ENCODE data around the gene CLPTM1.

CLPTM1 gene

DNA sequence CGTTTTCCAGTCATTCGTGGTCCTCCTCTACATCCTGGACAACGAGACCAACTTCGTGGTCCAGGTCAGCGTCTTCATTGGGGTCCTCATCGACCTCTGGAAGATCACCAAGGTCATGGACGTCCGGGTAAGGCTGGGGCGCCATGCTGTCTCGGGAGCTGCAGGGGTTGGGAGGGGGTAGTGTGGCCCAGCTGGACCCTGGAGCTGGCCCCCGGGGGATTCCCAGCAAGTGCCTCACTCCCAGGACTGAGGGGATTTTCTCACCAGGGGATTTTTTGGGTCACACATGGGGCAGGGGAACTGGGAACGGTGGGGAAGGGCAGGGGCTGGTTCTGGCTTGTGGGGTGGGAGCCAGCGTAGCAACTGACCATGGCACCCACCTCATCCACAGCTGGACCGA is 35.3 kb downstream of the CLPTM1 start:
- H4K20me1 ChIP-seq (ENCODE audit: insufficient read depth, low read length) = peaks cover 7% of the 10 kb centered on the region; the same call in 1 of the 2 replicates
- TF ChIP-seq, protein P1, sequence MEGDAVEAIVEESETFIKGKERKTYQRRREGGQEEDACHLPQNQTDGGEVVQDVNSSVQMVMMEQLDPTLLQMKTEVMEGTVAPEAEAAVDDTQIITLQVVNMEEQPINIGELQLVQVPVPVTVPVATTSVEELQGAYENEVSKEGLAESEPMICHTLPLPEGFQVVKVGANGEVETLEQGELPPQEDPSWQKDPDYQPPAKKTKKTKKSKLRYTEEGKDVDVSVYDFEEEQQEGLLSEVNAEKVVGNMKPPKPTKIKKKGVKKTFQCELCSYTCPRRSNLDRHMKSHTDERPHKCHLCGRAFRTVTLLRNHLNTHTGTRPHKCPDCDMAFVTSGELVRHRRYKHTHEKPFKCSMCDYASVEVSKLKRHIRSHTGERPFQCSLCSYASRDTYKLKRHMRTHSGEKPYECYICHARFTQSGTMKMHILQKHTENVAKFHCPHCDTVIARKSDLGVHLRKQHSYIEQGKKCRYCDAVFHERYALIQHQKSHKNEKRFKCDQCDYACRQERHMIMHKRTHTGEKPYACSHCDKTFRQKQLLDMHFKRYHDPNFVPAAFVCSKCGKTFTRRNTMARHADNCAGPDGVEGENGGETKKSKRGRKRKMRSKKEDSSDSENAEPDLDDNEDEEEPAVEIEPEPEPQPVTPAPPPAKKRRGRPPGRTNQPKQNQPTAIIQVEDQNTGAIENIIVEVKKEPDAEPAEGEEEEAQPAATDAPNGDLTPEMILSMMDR (IDR thresholded peaks at IDR 0.05; ENCODE audit: borderline replicate concordance, extremely low read depth, low read length, poor library complexity, severe bottlenecking) = no peak
- TF ChIP-seq EZH2 (IDR thresholded peaks at IDR 0.05; ENCODE audit: borderline replicate concordance, low read depth, low read length, severe bottlenecking) = no peak

GRCh38 chr19:44990966-44991365 is 35.8 kb downstream of the CLPTM1 start:
- no peaks in the 10 kb centered on the region for H3K79me2 ChIP-seq (ENCODE audit: insufficient read depth, low read length)
- H3K36me3 ChIP-seq (ENCODE audit: insufficient read depth, low read length) = peaks cover 69% of the 10 kb centered on the region
- no peak overlapping the region for H3K4me3 ChIP-seq (ENCODE audit: low read depth in 1 of 2, low read length in 2 of 2)
- no peaks in the 10 kb centered on the region for H3K27me3 ChIP-seq (ENCODE audit: insufficient read depth, low read length, poor library complexity)
- H3K9me3 ChIP-seq (ENCODE audit: insufficient read depth, low read length, severe bottlenecking) = no peaks in the 10 kb centered on the region
- H2AFZ ChIP-seq (ENCODE audit: low read depth, low read length) = no peak overlapping the region
- DNase-seq (no peak), ATAC-seq (ENCODE audit: insufficient read depth, low read depth) (no peak)
- H3K9ac ChIP-seq (ENCODE audit: low read depth, low read length) = no peak overlapping the region
- peaks cover 7% of the 10 kb centered on the region; the same call in 1 of the 2 replicates for H4K20me1 ChIP-seq (ENCODE audit: insufficient read depth, low read length)
- no peaks in the 10 kb centered on the region for H3K4me1 ChIP-seq (ENCODE audit: insufficient read depth, low read length)
- no peak overlapping the region for H3K4me2 ChIP-seq (ENCODE audit: insufficient read depth, low read length)
- H3K27ac ChIP-seq (ENCODE audit: low read length) = no peak overlapping the region
- TF ChIP-seq, protein P1 (IDR thresholded peaks at IDR 0.05; ENCODE audit: borderline replicate concordance, extremely low read depth, low read length, poor library complexity, severe bottlenecking) = no peak
- no peak for TF ChIP-seq EZH2 (IDR thresholded peaks at IDR 0.05; ENCODE audit: borderline replicate concordance, low read depth, low read length, severe bottlenecking)

More for the DNA sequence above, 35.3 kb downstream of the CLPTM1 start:
- H3K27ac ChIP-seq (ENCODE audit: low read length) = no peak overlapping the region
- H3K79me2 ChIP-seq (ENCODE audit: insufficient read depth, low read length) = no peaks in the 10 kb centered on the region
- no peaks in the 10 kb centered on the region for H3K4me1 ChIP-seq (ENCODE audit: insufficient read depth, low read length)
- no peak overlapping the region for H2AFZ ChIP-seq (ENCODE audit: low read depth, low read length)
- no peaks in the 10 kb centered on the region for H3K9me3 ChIP-seq (ENCODE audit: insufficient read depth, low read length, severe bottlenecking)
- H3K4me2 ChIP-seq (ENCODE audit: insufficient read depth, low read length) = no peak overlapping the region
- DNase-seq (no peak), ATAC-seq (ENCODE audit: insufficient read depth, low read depth) (no peak)
- H3K36me3 ChIP-seq (ENCODE audit: insufficient read depth, low read length) = peaks cover 74% of the 10 kb centered on the region
- no peaks in the 10 kb centered on the region for H3K27me3 ChIP-seq (ENCODE audit: insufficient read depth, low read length, poor library complexity)
- H3K9ac ChIP-seq (ENCODE audit: low read depth, low read length) = no peak overlapping the region
- no peak overlapping the region for H3K4me3 ChIP-seq (ENCODE audit: low read depth in 1 of 2, low read length in 2 of 2)

DNA sequence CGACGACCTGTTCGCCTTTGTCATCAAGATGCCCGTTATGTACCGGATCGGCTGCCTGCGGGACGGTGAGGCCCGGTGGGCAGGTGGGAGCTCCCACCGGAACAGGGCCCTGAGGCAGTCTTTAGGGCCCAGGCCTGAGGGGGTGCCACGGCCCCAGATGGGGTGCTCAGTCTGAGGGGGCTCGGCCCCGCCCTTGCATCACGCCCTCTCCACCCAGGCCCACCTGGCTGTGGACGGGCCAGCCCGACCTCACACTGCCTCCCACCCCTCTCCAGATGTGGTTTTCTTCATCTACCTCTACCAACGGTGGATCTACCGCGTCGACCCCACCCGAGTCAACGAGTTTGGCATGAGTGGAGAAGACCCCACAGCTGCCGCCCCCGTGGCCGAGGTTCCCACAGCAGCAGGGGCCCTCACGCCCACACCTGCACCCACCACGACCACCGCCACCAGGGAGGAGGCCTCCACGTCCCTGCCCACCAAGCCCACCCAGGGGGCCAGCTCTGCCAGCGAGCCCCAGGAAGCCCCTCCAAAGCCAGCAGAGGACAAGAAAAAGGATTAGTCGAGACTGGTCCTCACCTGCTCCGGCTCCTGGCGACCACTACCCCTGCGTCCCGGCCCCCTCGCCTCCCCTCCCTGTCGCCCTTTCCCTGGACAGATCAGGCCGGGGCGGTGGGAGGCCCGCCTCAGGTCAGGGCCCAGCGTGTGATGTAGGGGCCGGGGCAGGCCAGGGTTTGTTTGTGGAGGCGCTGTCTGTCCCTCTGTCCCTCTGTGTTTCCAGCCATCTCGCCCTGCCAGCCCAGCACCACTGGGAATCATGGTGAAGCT is 37.4 kb downstream of the CLPTM1 start:
- H3K27ac ChIP-seq (ENCODE audit: low read length) = no peak overlapping the region
- no peak overlapping the region for H3K4me2 ChIP-seq (ENCODE audit: insufficient read depth, low read length)
- no peak overlapping the region for H2AFZ ChIP-seq (ENCODE audit: low read depth, low read length)
- H3K9me3 ChIP-seq (ENCODE audit: insufficient read depth, low read length, severe bottlenecking) = no peaks in the 10 kb centered on the region
- H4K20me1 ChIP-seq (ENCODE audit: insufficient read depth, low read length) = peaks cover 4% of the 10 kb centered on the region; the same call in 1 of the 2 replicates
- no peaks in the 10 kb centered on the region for H3K79me2 ChIP-seq (ENCODE audit: insufficient read depth, low read length)
- ATAC-seq (ENCODE audit: insufficient read depth, low read depth) (no peak), DNase-seq (no peak)
- H3K4me1 ChIP-seq (ENCODE audit: insufficient read depth, low read length) = no peaks in the 10 kb centered on the region
- TF ChIP-seq EZH2 (IDR thresholded peaks at IDR 0.05; ENCODE audit: borderline replicate concordance, low read depth, low read length, severe bottlenecking) = no peak
- TF ChIP-seq, protein P1 (IDR thresholded peaks at IDR 0.05; ENCODE audit: borderline replicate concordance, extremely low read depth, low read length, poor library complexity, severe bottlenecking) = no peak
- H3K27me3 ChIP-seq (ENCODE audit: insufficient read depth, low read length, poor library complexity) = no peaks in the 10 kb centered on the region
- no peak overlapping the region for H3K4me3 ChIP-seq (ENCODE audit: low read depth in 1 of 2, low read length in 2 of 2)
- H3K36me3 ChIP-seq (ENCODE audit: insufficient read depth, low read length) = peaks cover 55% of the 10 kb centered on the region
- H3K9ac ChIP-seq (ENCODE audit: low read depth, low read length) = no peak overlapping the region

Measured in DND-41 (cell line).